ENCODE measurements around the gene JPH4.

DNA sequence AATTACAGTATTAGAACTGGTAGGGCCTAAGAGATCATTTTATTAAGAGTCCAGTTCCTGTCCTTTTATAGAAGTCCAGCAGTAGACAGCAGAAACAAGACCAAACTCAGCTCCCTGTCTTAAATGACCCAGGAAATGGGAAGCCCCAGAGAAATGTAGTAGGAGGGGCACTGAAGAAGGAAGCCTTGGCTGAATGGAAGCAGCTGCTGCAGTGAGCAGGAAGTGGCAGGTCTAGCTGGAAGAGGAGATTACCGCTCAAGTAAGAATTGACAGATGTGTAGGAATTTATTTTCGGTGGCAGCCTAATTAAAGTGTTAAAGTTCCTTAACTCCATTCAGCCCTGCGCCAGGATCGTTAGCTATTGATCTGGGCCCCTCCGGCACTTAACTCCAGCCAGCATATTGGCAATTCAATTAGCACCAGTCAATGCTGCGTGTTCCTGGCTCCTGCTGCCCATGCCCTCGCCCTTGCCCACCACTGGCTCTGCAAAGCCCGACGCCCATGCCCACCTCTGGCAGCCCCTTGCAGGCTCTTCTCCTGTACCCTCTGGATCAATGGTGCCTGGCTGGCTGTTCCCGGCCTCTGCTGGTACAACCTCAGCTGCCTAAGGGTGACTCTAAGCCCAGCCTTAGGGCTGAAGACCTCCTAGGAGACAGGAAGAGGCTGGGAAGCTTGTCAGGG lies 48.1 kb downstream of the JPH4 start:
- no peak for TF ChIP-seq CTCF (optimal IDR thresholded peaks at IDR 0.05 in 1 of 3, IDR thresholded peaks at IDR 0.05 in 1 of 3, conservative IDR thresholded peaks at IDR 0.05 in 1 of 3; ENCODE audit: extremely low read depth in 1 of 3, insufficient read depth in 2 of 3, low read length in 3 of 3)
- no peak for TF ChIP-seq EZH2 (IDR thresholded peaks at IDR 0.05; ENCODE audit: low read length)

All from keratinocyte (primary cell).